BE2C (cell line): Measurements from ENCODE around the gene CACNG6.
"Not testable (repeated sequence)": the region's sequence is repeated elsewhere in the genome, so short reads cannot be mapped to it uniquely, and the experiment has no call there.

ENCODE experiments used
- DNase-seq: peaks from one replicate; pipeline ENCODE4 v3.0.0-alpha.2; 2020
- H3K27me3 ChIP-seq: fragments of 250-450 bp; sonication (Bioruptor Pico); 2 replicates; pipeline ENCODE4 v1.5.1; 2020; ENCODE audit warnings: mild to moderate bottlenecking
- H3K36me3 ChIP-seq: fragments of 250-450 bp; sonication (Bioruptor Pico); 2 replicates; pipeline ENCODE4 v1.5.1; 2020; ENCODE audit warnings: mild to moderate bottlenecking
- H3K4me1 ChIP-seq: fragments of 250-450 bp; sonication (Bioruptor Pico); 2 replicates; pipeline ENCODE4 v1.5.1; 2020
- H3K4me3 ChIP-seq: 2 replicates; pipeline ENCODE4 v1.5.1; 2011; ENCODE audit warnings: low read depth, low read length
- H3K9me3 ChIP-seq: fragments of 250-450 bp; sonication (Bioruptor Pico); 2 replicates; pipeline ENCODE4 v1.5.1; 2020
- CTCF ChIP-seq: IDR thresholded peaks from 2 replicates; pipeline ENCODE4 v1.5.1; 2012; ENCODE audit warnings: mild to moderate bottlenecking, low read depth, low read length

The CACNG6 gene

GRCh38 chr19:53945998-53946397 is 45.4 kb upstream of the CACNG6 start:
- H3K4me1 ChIP-seq: no peaks in the 10 kb centered on the region
- H3K9me3 ChIP-seq: no peaks in the 10 kb centered on the region
- no peaks in the 10 kb centered on the region for H3K36me3 ChIP-seq
- TF ChIP-seq CTCF: no peak
- H3K4me3 ChIP-seq: no peak overlapping the region
- no peak for DNase-seq
- H3K27me3 ChIP-seq: no peaks in the 10 kb centered on the region; the same call in none of the 2 replicates

- H3K9me3 ChIP-seq: no peaks in the 10 kb centered on the region
- H3K27me3 ChIP-seq: no peaks in the 10 kb centered on the region; the same call in none of the 2 replicates
- H3K4me3 ChIP-seq: no peak overlapping the region
- peak; percentile 46 for TF ChIP-seq CTCF
- DNase-seq: no peak
- H3K4me1 ChIP-seq: no peaks in the 10 kb centered on the region
- H3K36me3 ChIP-seq: no peaks in the 10 kb centered on the region
Measured at GRCh38 chr19:53947624-53948023, 43.8 kb upstream of the CACNG6 start.

- DNase-seq, H3K4me3 ChIP-seq, H3K9me3 ChIP-seq, H3K4me1 ChIP-seq, H3K36me3 ChIP-seq, H3K27me3 ChIP-seq: not testable (repeated sequence)
Measured at GRCh38 chr19:53948611-53949010, 42.8 kb upstream of the CACNG6 start.

GRCh38 chr19:53951436-53951835 is 40.0 kb upstream of the CACNG6 start:
- Histone ChIP-seq H3K9me3 (no peaks in the 10 kb centered on the region), H3K27me3 (peaks cover 9% of the 10 kb centered on the region), H3K36me3 (no peaks in the 10 kb centered on the region), H3K4me3 (no peak overlapping the region), H3K4me1 (no peaks in the 10 kb centered on the region)
- no peak for DNase-seq
- no peak for TF ChIP-seq CTCF

GRCh38 chr19:53951947-53952346 is 39.5 kb upstream of the CACNG6 start:
- no peaks in the 10 kb centered on the region for H3K9me3 ChIP-seq
- no peak overlapping the region for H3K4me3 ChIP-seq
- H3K27me3 ChIP-seq: peaks cover 9% of the 10 kb centered on the region
- no peaks in the 10 kb centered on the region for H3K4me1 ChIP-seq
- no peak for DNase-seq
- TF ChIP-seq CTCF: no peak
- no peaks in the 10 kb centered on the region for H3K36me3 ChIP-seq

- no peak overlapping the region for H3K4me3 ChIP-seq
- H3K4me1 ChIP-seq: no peaks in the 10 kb centered on the region
- DNase-seq: no peak
- H3K36me3 ChIP-seq: no peaks in the 10 kb centered on the region
- H3K9me3 ChIP-seq: no peaks in the 10 kb centered on the region
- TF ChIP-seq CTCF: no peak
- H3K27me3 ChIP-seq: peaks cover 9% of the 10 kb centered on the region
Measured at GRCh38 chr19:53953383-53953782, 38.1 kb upstream of the CACNG6 start.

GRCh38 chr19:53957448-53958167 is 33.8 kb upstream of the CACNG6 start:
- Histone ChIP-seq H3K27me3 (peaks cover 25% of the 10 kb centered on the region), H3K9me3 (no peaks in the 10 kb centered on the region), H3K36me3 (no peaks in the 10 kb centered on the region), H3K4me3 (no peak overlapping the region), H3K4me1 (no peaks in the 10 kb centered on the region)
- no peak for DNase-seq
- no peak for TF ChIP-seq CTCF
